ENCODE data around the gene SNX9.
"Not testable (repeated sequence)": the region's sequence is repeated elsewhere in the genome, so short reads cannot be mapped to it uniquely, and the experiment has no call there.

Gene SNX9

DNA sequence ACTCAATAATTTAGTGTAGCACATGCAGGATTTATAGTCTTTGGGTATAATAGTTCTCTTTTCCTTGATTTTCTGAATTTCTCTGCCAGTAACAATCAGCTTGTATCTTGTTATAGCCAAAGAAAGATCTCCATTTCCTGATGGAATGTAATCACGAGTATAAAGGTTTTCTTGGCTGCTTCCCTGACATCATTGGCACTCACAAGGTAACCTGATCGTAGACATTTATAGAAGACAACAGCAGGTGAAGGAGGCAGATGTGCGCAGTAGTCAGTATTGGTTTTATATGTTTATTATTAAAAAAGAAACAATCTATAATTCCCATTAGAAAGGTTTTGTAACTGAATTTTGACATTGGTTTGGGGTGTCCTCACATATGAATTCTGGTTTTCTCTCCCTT, 114.3 kb downstream of the SNX9 start:
- DNase-seq = no peak

DNA sequence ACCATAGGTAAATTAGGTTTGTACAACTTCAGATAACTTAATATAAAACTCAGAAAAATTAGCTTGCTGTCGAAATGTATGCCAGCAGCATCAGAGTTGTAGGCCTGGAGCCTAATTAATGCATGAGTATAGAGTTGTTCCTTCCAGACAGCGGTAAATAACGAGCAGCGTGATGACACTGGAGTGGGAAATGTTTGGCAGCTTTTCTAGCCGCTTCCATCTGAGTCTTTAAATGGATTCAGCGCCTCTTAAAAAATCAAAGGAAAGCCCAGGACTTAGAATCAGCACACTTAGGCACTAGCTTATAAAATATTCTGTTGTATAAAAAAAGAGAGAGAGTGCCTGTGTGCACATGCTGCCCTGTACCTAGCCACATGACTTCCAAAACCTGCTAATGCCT, 114.9 kb downstream of the SNX9 start:
- no peak for DNase-seq

DNA sequence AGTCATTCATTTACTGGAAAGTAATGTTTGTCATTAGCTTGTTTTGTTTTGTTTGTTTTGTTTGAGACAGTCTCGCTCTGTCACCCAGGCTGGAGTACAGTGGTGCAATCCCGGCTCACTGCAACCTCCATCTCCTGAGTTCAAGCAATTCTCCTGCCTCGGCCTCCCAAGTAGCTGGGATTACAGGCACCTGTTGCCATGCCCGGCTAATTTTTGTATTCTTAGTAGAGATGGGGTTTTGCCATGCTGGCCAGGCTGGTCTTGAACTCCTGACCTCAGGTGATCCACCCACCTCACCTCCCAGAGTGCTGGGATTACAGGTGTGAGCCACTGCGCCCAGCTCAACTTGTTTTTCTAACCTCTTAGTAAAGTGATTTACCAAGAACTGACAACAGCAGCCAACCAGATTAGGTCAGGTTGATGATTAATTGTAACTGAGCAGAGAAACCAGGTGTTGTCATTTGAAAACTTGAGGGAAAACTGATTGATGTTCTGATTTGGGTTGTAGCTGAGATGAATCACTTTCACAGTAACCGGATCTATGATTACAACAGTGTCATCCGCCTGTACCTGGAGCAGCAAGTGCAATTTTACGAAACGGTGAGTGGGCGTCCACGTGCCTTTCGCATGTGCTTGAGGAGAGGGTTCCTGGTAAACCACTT, 117.5 kb downstream of the SNX9 start:
- DNase-seq = not testable (repeated sequence)

DNA sequence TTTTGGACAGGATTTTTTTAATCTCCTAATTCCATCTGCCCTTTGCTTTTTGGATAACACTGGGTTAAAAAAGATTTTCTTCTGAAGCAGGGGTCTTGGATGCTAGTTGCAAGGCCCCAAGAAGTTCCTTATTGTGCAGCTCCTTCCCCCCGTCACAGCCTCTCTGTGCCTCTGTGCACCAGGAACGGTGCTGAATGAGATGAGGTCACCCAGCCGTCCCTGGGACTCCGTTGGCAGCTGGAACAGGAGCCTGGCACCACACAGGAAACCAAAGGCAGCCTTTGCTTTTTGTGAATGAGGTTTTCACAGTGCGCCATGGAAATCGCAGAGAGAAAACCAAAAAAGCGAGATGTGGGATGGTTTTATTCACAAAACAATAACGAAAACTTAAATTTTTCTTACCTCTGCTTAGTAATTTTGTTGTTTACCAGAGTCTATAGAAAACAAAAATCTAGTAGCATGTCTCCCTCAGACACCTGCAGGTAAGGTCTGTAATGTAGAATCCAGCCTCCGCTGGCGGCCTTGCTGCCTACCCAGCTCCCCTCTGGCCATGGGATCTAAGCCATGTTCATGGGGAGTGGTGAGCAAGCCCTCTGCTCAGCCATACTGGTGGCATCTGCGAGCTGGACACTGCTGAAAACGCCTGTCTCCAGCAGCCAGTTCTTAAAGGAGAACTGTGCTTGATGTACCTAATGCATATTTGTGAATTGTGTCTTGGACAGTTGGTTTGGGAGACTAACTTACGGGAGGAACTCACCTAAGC, 118.2 kb downstream of the SNX9 start:
- DNase-seq = no peak

DNA sequence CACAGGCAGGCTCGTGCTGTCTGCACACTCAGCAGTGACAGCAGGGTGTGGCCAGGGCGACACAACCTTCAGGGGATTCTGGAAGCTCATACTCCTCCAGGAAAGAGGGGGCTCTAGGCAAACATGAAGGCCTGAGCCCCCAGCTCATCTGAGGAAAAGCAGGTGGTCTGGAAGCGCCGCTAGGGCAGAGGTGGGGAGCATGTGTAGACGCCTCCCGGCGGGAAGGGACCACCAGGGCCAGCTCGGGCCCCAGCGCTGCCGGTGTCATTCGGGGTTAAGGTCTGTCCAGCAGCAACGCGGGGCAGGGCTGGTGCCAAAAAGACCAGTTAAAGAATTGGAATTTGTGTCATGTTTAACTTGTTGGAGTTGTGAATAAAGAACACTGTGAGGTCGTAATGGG, 119.3 kb downstream of the SNX9 start:
- DNase-seq = no peak

DNA sequence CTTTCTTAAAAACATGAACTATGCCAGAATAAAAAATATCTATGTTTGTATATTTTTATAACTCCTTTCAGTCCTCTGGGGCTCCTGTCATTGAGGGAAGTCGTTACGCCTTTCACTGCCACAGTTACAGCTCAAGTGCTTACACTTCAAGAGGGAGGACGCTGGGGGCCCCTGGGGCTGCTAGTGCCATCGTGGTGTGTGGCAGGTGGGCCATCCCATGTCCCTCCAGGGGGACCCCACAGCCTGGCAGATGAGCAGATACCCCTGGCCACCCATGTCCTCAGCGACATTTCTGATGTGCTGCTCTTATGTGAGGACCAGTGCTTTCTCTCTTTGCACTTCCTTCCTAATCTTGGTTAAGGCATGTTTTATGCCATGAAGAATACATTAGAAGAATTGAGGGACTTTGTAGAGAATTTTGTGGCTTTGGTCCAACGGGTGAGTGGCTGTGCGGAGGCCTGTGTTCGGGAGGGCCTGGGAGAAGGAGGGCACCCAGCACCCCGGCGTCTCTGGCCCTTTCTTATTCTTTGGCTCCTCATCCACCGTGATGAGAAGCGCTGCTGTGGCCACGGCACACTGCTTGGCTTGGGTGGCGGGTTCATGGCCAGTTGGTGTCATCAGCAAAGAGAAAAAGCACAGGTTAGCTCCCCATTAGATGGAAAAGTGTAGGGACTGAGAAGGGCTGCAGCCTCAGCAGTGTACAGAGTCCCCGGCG, 120.4 kb downstream of the SNX9 start:
- no peak for DNase-seq

GRCh38 chr6:157943964-157944283, 120.9 kb downstream of the SNX9 start:
- DNase-seq = no peak

GRCh38 chr6:157944983-157945931, 122.2 kb downstream of the SNX9 start:
- no peak for DNase-seq

GRCh38 chr6:157946053-157946617, 123.1 kb downstream of the SNX9 start:
- DNase-seq = no peak

- no peak for DNase-seq
These were observed 124.0 kb downstream of the SNX9 start for GRCh38 chr6:157946865-157947532.

DNA sequence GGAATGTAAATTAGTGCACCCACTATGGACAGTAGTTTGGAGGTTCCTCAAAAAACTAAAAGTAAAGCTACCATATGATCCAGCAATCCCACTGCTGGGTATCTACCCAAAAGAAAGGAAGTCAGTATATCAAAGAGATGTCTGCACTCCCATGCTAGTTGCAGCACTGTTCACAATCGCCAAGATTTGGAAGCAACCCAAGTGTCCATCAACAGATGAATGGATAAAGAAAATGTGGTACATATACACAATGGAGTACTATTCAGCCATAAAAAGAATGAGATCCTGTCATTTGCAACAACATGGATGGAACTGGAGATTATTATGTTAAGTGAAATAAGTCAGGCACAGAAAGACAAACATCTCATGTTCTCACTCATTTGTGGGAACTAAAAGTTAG, 127.9 kb downstream of the SNX9 start:
- not testable (repeated sequence) for DNase-seq

- no peak for DNase-seq
These were observed 128.8 kb downstream of the SNX9 start for GRCh38 chr6:157951828-157952227.

DNA sequence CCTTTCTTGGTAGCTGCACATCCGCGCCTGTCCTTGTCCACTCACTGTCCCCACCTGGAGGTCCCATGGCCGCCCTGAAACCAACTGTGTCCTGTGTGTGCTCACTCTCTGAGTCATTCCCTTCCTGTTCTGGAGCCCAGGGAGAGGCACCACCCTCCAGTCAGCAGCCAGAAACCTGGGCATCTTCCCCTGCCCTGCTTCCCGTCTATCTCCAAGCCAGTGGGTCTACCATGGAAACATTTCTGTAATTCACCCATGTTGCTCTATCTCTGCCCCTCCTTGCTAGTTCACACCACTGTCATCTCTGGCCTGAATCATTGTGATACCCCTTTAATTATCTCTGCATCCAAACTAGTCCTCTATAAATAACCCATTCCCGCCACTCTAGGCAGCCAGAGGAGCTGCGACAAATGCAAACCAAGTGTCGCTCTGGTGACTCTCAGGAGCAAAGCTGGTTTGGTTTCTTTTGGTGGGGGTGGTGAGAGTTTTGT, 129.9 kb downstream of the SNX9 start:
- no peak for DNase-seq

DNA sequence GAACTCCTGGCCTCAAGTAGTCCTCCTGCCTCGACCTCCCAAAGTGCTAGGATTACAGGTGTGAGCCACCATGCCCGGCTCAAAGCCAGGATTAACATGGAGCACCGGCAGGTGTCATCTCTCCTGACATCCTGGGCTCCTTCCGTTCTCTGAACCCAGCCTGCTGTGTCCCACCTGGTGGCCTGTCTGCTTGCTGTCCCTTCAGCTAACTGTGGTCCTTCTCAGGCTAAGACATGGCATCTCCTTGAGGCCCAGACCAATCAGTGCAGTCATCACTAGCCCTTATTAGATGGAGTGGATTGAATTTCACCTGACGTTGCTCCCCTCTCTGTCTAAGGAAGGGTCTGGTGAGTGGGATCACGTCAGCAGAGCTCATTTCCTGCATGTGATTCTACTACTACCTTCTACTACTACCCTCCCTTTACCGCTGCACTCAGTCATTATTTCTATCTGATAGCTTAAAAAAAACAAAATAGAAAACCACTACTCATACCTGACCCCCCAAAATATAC, 130.6 kb downstream of the SNX9 start:
- DNase-seq = no peak

GRCh38 chr6:157954150-157955117, 131.4 kb downstream of the SNX9 start:
- no peak for DNase-seq

DNA sequence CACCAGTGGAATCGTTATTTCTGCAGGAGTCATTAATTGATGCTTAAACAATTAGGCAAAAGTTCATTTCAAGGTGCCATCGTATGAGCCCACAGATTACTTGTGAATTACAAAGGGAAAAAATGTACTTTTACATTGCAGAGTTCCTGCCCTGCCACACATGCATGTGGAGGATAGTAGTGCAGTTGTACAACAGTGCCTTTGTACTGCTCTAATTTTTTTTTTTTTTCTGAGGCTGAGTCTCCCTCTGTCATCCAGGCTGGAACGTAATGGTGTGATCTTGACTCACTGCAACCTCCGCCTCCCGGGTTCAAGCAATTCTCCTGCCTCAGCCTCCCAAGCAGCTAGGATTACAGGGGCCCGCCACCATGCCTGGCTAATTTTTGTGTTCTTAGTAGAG, 132.6 kb downstream of the SNX9 start:
- no peak for DNase-seq

DNA sequence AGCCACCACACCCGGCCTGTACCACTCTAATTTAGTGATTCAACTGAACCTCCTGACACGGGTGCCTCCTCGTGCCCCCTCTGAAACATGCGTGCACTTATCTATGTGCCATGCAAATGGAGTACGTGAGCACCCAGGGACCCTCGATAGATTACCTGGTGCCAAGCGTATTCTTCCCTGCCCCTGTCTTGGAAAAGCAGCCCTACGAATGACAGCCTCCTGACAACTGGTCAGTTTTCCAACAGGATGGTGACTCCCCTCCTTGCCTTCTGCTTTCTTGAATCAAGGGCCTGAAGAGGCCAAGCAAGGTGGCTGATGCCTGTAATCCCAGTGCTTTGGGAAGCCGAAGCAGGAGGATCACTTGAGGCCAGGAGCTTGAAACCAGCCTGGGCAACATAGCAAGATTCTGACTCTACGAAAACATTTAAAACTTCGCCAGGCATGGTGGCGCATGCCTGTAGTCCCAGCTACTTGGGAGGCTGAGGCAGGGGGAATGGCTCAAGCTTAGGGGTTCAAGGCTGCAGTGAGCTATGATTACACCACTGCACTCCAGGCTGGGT, 133.2 kb downstream of the SNX9 start:
- no peak for DNase-seq

- no peak for DNase-seq
These were observed 136.6 kb downstream of the SNX9 start for GRCh38 chr6:157959451-157960227.

GRCh38 chr6:157961153-157961831, 138.2 kb downstream of the SNX9 start:
- DNase-seq = no peak
